MV-4-11 (cell line): ENCODE measurements around the gene C9orf43.
"Not testable (repeated sequence)": the region's sequence is repeated elsewhere in the genome, so short reads cannot be mapped to it uniquely, and the experiment has no call there.

Experiments used
- DNase-seq: peaks from one replicate; lab custom pipeline; 2025; lab: John Stamatoyannopoulos, UW

The C9orf43 gene, protein sequence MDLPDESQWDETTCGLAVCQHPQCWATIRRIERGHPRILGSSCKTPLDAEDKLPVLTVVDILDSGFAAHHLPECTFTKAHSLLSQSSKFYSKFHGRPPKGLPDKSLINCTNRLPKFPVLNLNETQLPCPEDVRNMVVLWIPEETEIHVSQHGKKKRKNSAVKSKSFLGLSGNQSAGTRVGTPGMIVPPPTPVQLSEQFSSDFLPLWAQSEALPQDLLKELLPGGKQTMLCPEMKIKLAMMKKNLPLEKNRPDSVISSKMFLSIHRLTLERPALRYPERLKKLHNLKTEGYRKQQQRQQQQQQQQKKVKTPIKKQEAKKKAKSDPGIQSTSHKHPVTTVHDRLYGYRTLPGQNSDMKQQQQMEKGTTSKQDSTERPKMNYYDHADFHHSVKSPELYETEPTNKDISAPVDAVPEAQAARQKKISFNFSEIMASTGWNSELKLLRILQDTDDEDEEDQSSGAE

GRCh38 chr9:113410207-113410864 lies at the start of gene C9orf43, which contains the start of gene POLE3:
TSS of gene C9orf43 (plus strand) at chr9:113410747. CDS start at chr9:113413494, 2,747 bp downstream.
TSS of gene POLE3 (minus strand) at chr9:113410675. CDS start at chr9:113410293, 382 bp downstream.
- peak; percentile 96 for DNase-seq

- DNase-seq: no peak
Measured at GRCh38 chr9:113361304-113362018, 49.1 kb upstream of the C9orf43 start.

GRCh38 chr9:113363336-113363735 lies 47.2 kb upstream of the C9orf43 start:
- no peak for DNase-seq

- DNase-seq: no peak
Measured at GRCh38 chr9:113364951-113365350, 45.6 kb upstream of the C9orf43 start.

DNA sequence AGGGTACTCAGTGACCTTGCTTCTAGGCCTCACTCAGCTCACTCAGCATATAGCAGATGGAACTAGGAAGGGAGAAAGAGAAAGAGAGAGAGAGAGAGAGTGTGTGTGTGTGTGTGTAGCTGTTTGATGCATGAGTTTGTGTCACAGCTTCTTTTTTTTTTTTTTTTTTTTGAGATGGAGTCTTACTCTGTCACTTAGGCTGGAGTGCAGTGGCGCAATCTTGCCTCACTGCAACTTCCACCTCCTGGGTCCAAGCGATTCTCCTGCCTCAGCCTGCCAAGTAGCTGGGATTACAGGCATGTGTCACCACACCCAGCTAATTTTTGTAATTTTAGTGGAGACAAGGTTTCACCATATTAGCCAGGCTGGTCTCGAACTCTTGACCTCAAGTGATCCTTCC lies 44.9 kb upstream of the C9orf43 start:
- DNase-seq: peak; percentile 89

- no peak for DNase-seq
Measured at GRCh38 chr9:113368348-113368981, 42.1 kb upstream of the C9orf43 start.

DNA sequence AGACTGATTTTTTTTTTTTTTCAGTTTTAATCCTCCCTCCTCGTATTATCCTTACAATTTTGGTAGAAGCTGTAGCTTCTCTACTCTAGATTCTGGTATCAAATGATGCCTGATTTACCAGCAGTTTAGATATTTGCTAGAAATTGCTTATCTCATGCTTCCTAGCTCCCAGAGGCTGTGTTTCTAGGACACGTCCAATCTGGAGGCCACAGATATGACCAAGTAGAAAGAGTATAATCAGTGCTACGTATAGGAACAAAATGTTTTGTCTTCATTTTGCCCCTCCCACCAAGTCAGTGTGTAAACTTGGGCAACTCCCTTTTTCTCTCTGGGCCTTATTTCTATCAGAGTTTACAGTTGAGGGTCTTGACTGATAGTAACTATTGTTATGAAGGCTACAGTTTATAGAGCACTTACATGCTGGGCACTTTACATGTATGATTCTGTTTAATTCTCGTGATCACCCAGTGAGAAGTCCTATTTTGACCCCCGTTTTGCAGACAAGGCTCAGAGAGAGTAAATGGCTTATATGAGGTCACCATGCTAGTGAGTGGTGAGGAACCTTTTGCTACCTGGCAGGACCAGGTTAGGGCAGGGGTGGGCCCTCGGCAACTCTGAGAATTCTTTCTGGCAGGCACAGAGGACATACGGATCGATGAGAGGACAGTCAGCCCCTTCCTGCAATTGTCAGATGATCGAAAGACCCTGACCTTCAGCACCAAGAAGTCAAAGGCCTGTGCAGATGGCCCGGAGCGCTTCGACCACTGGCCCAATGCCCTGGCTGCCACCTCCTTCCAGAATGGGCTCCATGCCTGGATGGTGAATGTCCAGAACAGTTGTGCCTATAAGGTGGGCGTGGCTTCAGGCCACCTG lies 41.3 kb upstream of the C9orf43 start:
- no peak for DNase-seq

- no peak for DNase-seq
Measured at GRCh38 chr9:113369855-113370140, 40.7 kb upstream of the C9orf43 start.

GRCh38 chr9:113370806-113371325 lies 39.7 kb upstream of the C9orf43 start:
- DNase-seq: no peak

DNA sequence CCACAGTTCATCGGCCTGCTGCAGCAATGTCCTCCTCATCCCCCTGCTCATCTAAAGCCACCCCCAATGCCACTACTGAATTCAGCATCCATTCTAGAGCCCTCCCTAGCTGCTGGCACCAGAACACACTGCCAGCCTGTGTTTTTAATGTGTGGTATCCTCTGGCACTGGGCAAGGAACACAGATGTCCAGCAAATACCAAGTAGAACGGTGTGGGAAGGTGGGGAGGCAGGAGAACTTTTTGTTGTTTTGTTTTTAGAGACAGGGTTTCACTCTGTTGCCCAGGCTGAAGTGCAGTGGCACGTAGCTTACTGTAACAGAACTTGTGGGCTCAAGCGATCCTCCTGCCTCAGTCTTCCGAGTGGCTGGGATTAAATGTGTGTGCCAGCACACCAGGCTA lies 38.5 kb upstream of the C9orf43 start:
- DNase-seq: no peak

- DNase-seq: no peak
Measured at GRCh38 chr9:113373256-113373655, 37.3 kb upstream of the C9orf43 start.

- no peak for DNase-seq
Measured at GRCh38 chr9:113373676-113374392, 36.7 kb upstream of the C9orf43 start.

GRCh38 chr9:113375057-113376023 lies 35.2 kb upstream of the C9orf43 start:
- DNase-seq: no peak

GRCh38 chr9:113376634-113377567 lies 33.6 kb upstream of the C9orf43 start, which contains the start of gene HDHD3:
TSS of gene HDHD3 (minus strand) at chr9:113376986. CDS start at chr9:113374354, 2,632 bp downstream.
- no peak for DNase-seq

DNA sequence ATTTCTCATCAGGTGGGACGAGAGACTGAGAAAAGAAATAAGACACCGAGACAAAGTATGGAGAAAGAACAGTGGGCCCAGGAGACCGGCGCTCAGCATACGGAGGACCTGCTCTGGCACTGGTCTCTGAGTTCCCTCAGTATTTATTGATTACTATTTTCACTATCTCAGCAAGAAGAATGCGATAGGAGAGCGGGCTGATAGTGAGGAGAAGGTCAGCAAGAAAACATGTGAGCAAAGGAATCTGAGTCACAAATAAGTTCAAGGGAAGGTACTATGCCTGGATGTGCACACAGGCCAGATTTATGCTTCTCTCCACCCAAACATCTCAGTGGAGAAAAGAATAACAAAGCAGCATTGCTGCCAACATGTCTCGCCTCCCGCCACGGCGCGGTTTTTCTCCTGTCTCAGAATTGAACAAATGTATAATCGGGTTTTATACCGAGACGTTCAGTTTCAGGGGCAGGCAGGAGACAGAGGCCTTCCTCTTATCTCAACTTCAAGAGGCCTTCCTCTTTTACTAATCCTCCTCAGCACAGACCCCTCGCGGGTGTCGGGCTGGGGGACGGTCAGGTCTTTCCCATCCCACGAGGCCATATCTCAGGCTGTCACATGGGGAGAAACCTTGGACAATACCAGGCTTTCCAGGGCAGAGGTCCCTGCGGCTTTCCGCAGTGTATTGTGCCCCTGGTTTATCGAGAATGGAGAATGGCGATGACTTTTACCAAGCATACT lies 31.3 kb upstream of the C9orf43 start:
- peak; percentile 26 for DNase-seq

DNA sequence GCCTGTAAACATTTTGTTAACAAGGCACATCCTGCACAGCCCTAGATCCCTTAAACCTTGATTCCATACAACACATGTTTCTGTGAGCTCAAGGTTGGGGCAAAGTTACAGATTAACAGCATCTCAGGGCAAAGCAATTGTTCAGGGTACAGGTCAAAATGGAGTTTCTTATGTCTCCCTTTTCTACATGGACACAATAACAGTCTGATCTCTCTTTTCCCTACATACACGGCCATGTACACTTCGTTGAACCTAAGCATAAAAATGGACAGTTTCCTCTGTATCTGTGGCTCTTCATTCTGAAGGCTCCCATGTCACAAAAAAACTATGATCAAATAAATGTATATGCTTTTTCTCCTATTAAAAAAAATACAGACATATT lies 30.7 kb upstream of the C9orf43 start:
- not testable (repeated sequence) for DNase-seq

- no peak for DNase-seq
Measured at GRCh38 chr9:113380869-113381378, 29.6 kb upstream of the C9orf43 start.
